Endodermal cell (in vitro differentiated cells): Measurements from ENCODE around the gene RBCK1. TPM values are rescaled to one million over a fixed set of nuclear protein-coding genes. Genes with fewer than 3 reads are reported as not detected.

Experiments used
- DNase-seq: peaks from one replicate; pipeline ENCODE4 v3.0.0-alpha.2; 2017
- H3K27ac ChIP-seq: 2 replicates; pipeline ENCODE4 v1.5.1; 2013; ENCODE audit warnings: mild to moderate bottlenecking, low read depth, low read length, moderate library complexity
- H3K27me3 ChIP-seq: 2 replicates; pipeline ENCODE4 v1.6.1; 2013; ENCODE audit warnings: mild to moderate bottlenecking, low read length, moderate library complexity; ENCODE audit not compliant: insufficient read depth, control insufficient read depth, poor library complexity, severe bottlenecking
- H3K36me3 ChIP-seq: 2 replicates; pipeline ENCODE4 v1.7.0; 2013; ENCODE audit warnings: mild to moderate bottlenecking, low read length, moderate library complexity; ENCODE audit not compliant: control insufficient read depth, insufficient read depth
- H3K4me1 ChIP-seq: one replicate; pipeline ENCODE4 v1.7.0; 2013; ENCODE audit warnings: low read length; ENCODE audit not compliant: control insufficient read depth, insufficient read depth
- H3K4me3 ChIP-seq: 2 replicates; pipeline ENCODE4 v1.5.1; 2013; ENCODE audit warnings: mild to moderate bottlenecking, low read length, moderate library complexity
- H3K9ac ChIP-seq: 2 replicates; pipeline ENCODE4 v1.6.1; 2013; ENCODE audit warnings: mild to moderate bottlenecking, low read length, moderate library complexity; ENCODE audit not compliant: poor library complexity, severe bottlenecking; ENCODE audit errors: extremely low read depth
- H3K9me3 ChIP-seq: 2 replicates; pipeline ENCODE4 v1.6.1; 2013; ENCODE audit warnings: mild to moderate bottlenecking, low read length, moderate library complexity; ENCODE audit not compliant: control insufficient read depth
- H3K27ac Mint-ChIP-seq: 2 replicates; pipeline ENCODE4 v1.8.0; 2020; ENCODE audit warnings: mixed read lengths
- H3K27me3 Mint-ChIP-seq: 2 replicates; pipeline ENCODE4 v1.8.0; 2021; ENCODE audit warnings: mild to moderate bottlenecking, mixed read lengths; ENCODE audit not compliant: insufficient read depth
- H3K36me3 Mint-ChIP-seq: 2 replicates; pipeline ENCODE4 v1.8.0; 2020; ENCODE audit warnings: low read depth, mixed read lengths
- H3K4me1 Mint-ChIP-seq: 2 replicates; pipeline ENCODE4 v1.8.0; 2020; ENCODE audit warnings: mixed read lengths
- H3K4me3 Mint-ChIP-seq: 2 replicates; pipeline ENCODE4 v1.8.0; 2020; ENCODE audit warnings: mild to moderate bottlenecking, moderate library complexity, mixed read lengths
- H3K9me3 Mint-ChIP-seq: 2 replicates; pipeline ENCODE4 v1.8.0; 2020; ENCODE audit warnings: mild to moderate bottlenecking, mixed read lengths
- CTCF ChIP-seq: fragments of 200-600 bp; sonication (generic); conservative IDR thresholded peaks from 2 replicates; pipeline ENCODE4 v1.5.0; 2021; ENCODE audit warnings: antibody characterized with exemption, mild to moderate bottlenecking
- WGBS, 2 experiments: methylation state at CpG; one replicate each; pipeline versions ENCODE4 v1.1.5 to v1.1.7; 2013; ENCODE audit warnings: missing lambda C conversion rate in 2 of 2, mixed read lengths in 1 of 2; ENCODE audit not compliant: insufficient coverage in 1 of 2, insufficient read length in 1 of 2; 5-methylcytosine and 5-hydroxymethylcytosine counted together
- total RNA-seq, 2 donors: library from RNA; stranded (reverse); fragmentation: NEBNext Ultra II Directional in 1 of 2; extraction: Animal tissue kit (Norgen Biotek cat#: 25700) in 1 of 2; gene quantifications; 2 replicates in 1 of 2; 3 replicates in 1 of 2; pipeline ENCODE4 v1.2.1, GENCODE V29; 2021

RBCK1 gene
- total RNA-seq, 2 donors from 2014 or later, result 61.7 to 63.7 TPM

GRCh38 chr20:467755-468154, 59.7 kb downstream of the RBCK1 start:
- no peak overlapping the region for H3K9ac ChIP-seq
- Mint-ChIP-seq H3K4me3 (no peak overlapping the region), H3K36me3 (peaks cover 10% of the 10 kb centered on the region), H3K4me1 (peaks cover 4% of the 10 kb centered on the region), H3K27me3 (peaks cover 33% of the 10 kb centered on the region), H3K27ac (no peak overlapping the region), H3K9me3 (peaks cover 64% of the 10 kb centered on the region)
- H3K27me3 ChIP-seq, result peaks cover 16% of the 10 kb centered on the region
- H3K4me1 ChIP-seq, result no peaks in the 10 kb centered on the region
- peaks cover 53% of the 10 kb centered on the region for H3K9me3 ChIP-seq
- WGBS, 2 experiments, result 82 to 84% methylated on average over 7 of the region's 7 CpGs
- no peak for TF ChIP-seq CTCF
- H3K36me3 ChIP-seq, result no peaks in the 10 kb centered on the region
- H3K27ac ChIP-seq, result no peak overlapping the region
- no peak overlapping the region for H3K4me3 ChIP-seq
- no peak for DNase-seq

GRCh38 chr20:469746-470490, 61.8 kb downstream of the RBCK1 start:
- Mint-ChIP-seq H3K27ac (no peak overlapping the region), H3K4me1 (no peaks in the 10 kb centered on the region), H3K4me3 (no peak overlapping the region), H3K9me3 (peaks cover 81% of the 10 kb centered on the region), H3K36me3 (peaks cover 30% of the 10 kb centered on the region), H3K27me3 (peaks cover 14% of the 10 kb centered on the region)
- H3K36me3 ChIP-seq, result peaks cover 21% of the 10 kb centered on the region
- no peaks in the 10 kb centered on the region for H3K4me1 ChIP-seq
- H3K27me3 ChIP-seq, result peaks cover under 1% of the 10 kb centered on the region
- H3K27ac ChIP-seq, result no peak overlapping the region
- H3K9ac ChIP-seq, result no peak overlapping the region
- H3K4me3 ChIP-seq, result peak overlapping the region; percentile 63
- H3K9me3 ChIP-seq, result peaks cover 75% of the 10 kb centered on the region
- DNase-seq, result no peak
- 89 to 92% methylated on average over 6 to 8 of the region's 8 CpGs for WGBS, 2 experiments
- TF ChIP-seq CTCF, result no peak

GRCh38 chr20:472137-472846, 64.2 kb downstream of the RBCK1 start:
- no peak for DNase-seq
- Mint-ChIP-seq H3K27me3 (peaks cover 9% of the 10 kb centered on the region), H3K9me3 (peaks cover 71% of the 10 kb centered on the region), H3K36me3 (peaks cover 46% of the 10 kb centered on the region), H3K4me1 (no peaks in the 10 kb centered on the region), H3K4me3 (no peak overlapping the region), H3K27ac (no peak overlapping the region)
- no peaks in the 10 kb centered on the region for H3K27me3 ChIP-seq
- peaks cover 69% of the 10 kb centered on the region for H3K9me3 ChIP-seq
- no peaks in the 10 kb centered on the region for H3K4me1 ChIP-seq
- no peak overlapping the region for H3K4me3 ChIP-seq
- no peak overlapping the region for H3K27ac ChIP-seq
- TF ChIP-seq CTCF, result no peak
- 94 to 99% methylated on average over 9 of the region's 9 CpGs for WGBS, 2 experiments
- H3K9ac ChIP-seq, result no peak overlapping the region
- H3K36me3 ChIP-seq, result peaks cover 39% of the 10 kb centered on the region
